H1 (cell line): ENCODE data around the gene FAU. TPM values are rescaled to one million over a fixed set of nuclear protein-coding genes. Genes with fewer than 3 reads are reported as not detected.

Experiments
- ATF2 ChIP-seq: IDR thresholded peaks from 2 replicates; pipeline ENCODE4 v1.6.1; 2012; ENCODE audit warnings: low read length, inconsistent platforms
- E2F6 ChIP-seq: IDR thresholded peaks from 2 replicates; pipeline ENCODE4 v1.6.1; 2012; ENCODE audit warnings: inconsistent platforms
- TEAD4 ChIP-seq: IDR thresholded peaks from 2 replicates; pipeline ENCODE4 v1.6.1; 2012; ENCODE audit warnings: low read depth, low read length, inconsistent platforms, mixed read lengths
- polyA plus RNA-seq, 7 experiments: library from polyadenylated mRNA; depleted of rRNA in 3 of 7; stranded (reverse) in 5 of 7; unstranded in 2 of 7; fragments of >200 nt in 5 of 7; fragments of 200-250 nt in 2 of 7; gene quantifications; 1 replicate in 5 of 7; 2 replicates in 1 of 7; 4 replicates in 1 of 7; pipeline versions ENCODE4 v1.2.1 to v1.2.3, GENCODE V29; 2011 to 2013; ENCODE audit warnings: missing spikeins in 2 of 7, mixed read lengths in 2 of 7
- total RNA-seq: library from RNA; stranded (reverse); fragmentation: NEBNext Ultra II Directional; extraction: Animal tissue kit (Norgen Biotek cat#: 25700); gene quantifications from 2 replicates; pipeline ENCODE4 v1.2.1, GENCODE V29; 2021

The FAU gene
- total and polyA plus RNA-seq, 2 of the 8 experiments (the other 6 are each of a cell fraction or from before 2014, with no cell fraction given): 826 to 896 TPM

- TF ChIP-seq ATF2 (no peak), TEAD4 (no peak), E2F6 (no peak)
Observed at GRCh38 chr11:65109231-65110198, 12.4 kb downstream of the FAU start (continued).
